Measurements from ENCODE around the gene TTC23. TPM values are rescaled to one million over a fixed set of nuclear protein-coding genes. Genes with fewer than 3 reads are reported as not detected.

The TTC23 gene
- total RNA-seq, 4 donors from 2014 or later, result 12.1 to 27.7 (median 21.5) TPM

DNA sequence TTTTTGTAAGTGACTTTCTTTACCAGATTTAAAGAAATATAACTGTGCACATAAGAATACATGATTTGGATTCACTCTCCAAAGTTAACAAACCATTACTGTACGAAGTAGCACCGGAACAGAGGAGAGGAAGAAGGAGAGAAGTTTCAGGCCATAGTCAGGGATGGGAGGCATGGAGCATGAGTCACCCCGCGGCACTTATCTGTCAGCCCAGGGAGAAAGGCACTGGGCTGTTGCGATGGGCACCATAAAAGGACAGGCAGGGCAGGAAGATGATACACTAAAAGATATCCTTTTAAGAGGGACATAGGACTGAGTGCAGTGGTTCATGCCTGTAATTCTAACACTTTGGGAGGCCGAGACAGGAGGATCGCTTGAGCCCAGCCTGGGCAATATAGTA lies 37.0 kb downstream of the TTC23 start:
- H3K27me3 ChIP-seq, result no peaks in the 10 kb centered on the region
- H3K36me3 ChIP-seq, result peaks cover 0 to 46% (median 0%) of the 10 kb centered on the region in 3 donors
- H3K27ac ChIP-seq, result peak overlapping the region in 3 of 4 donors; percentile 57 to 73 (median 66)
- 77 to 85% methylated on average over 7 of the region's 7 CpGs for WGBS, 2 donors
- TF ChIP-seq CTCF (IDR thresholded peaks at IDR 0.05) (no peak), POLR2A (IDR thresholded peaks at IDR 0.05) (no peak)
- DNase-seq, result no peak
- intact Hi-C loops (cut with DNase I), result loop anchor here (5.0 kb wide), 1 partner anchor 110 kb away; no protein-coding TSS in a partner anchor
- no peaks in the 10 kb centered on the region for H3K9me3 ChIP-seq
- H3K4me3 ChIP-seq, result no peak overlapping the region
- H3K4me1 ChIP-seq, result no peaks in the 10 kb centered on the region

- H3K4me1 ChIP-seq, result no peaks in the 10 kb centered on the region
Measured at GRCh38 chr15:99211926-99212325, 37.5 kb downstream of the TTC23 start.

GRCh38 chr15:99210334-99210733 lies 39.0 kb downstream of the TTC23 start:
- H3K27me3 ChIP-seq, result no peaks in the 10 kb centered on the region
- H3K36me3 ChIP-seq, result peaks cover 0 to 28% (median 0%) of the 10 kb centered on the region in 3 donors
- TF ChIP-seq POLR2A (IDR thresholded peaks at IDR 0.05) (no peak), CTCF (IDR thresholded peaks at IDR 0.05) (no peak)
- peak overlapping the region in 3 of 4 donors; percentile 8 to 73 (median 66) for H3K27ac ChIP-seq
- intact Hi-C loops (cut with DNase I), result loop anchor here (5.0 kb wide), 1 partner anchor 108 kb away; no protein-coding TSS in a partner anchor
- DNase-seq, result no peak
- H3K9me3 ChIP-seq, result no peaks in the 10 kb centered on the region
- H3K4me1 ChIP-seq, result no peaks in the 10 kb centered on the region
- H3K4me3 ChIP-seq, result no peak overlapping the region

More at GRCh38 chr15:99211926-99212325, 37.5 kb downstream of the TTC23 start:
- Histone ChIP-seq H3K27me3 (no peaks in the 10 kb centered on the region), H3K9me3 (no peaks in the 10 kb centered on the region), H3K36me3 (peaks cover 0 to 42% (median 0%) of the 10 kb centered on the region in 3 donors), H3K4me3 (no peak overlapping the region), H3K27ac (peak overlapping the region; percentile 16 to 73 (median 62))
- TF ChIP-seq POLR2A (IDR thresholded peaks at IDR 0.05) (no peak), CTCF (IDR thresholded peaks at IDR 0.05) (no peak)
- WGBS, 2 donors, result 74 to 90% methylated on average over 4 of the region's 4 CpGs
- intact Hi-C loops (cut with DNase I), result loop anchor here (5.0 kb wide), 1 partner anchor 110 kb away; no protein-coding TSS in a partner anchor
- DNase-seq, result no peak

DNA sequence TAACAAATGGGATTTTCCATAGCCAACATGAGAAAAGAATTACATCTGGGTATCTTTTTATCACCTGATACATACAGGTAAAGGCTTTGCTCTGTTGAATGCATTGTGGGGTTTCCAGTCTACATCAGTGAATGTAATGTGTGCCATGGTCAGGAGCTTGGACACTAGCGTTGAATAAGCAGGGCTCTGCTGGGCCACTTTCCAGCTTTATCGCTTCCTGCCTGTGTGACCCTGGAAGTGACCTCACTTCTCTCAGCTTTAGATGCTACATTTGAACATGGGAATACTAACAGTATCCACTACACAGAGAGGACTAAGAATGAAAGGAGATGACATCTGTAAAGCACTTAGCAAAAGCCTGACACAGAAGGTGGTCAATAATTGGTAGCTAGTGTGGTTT lies 40.1 kb downstream of the TTC23 start:
- peak overlapping the region in 1 of 4 donors; percentile 42 for H3K27ac ChIP-seq
- no peak overlapping the region for H3K4me3 ChIP-seq
- TF ChIP-seq CTCF (IDR thresholded peaks at IDR 0.05), result no peak
- intact Hi-C loops (cut with DNase I), result no loop called here
- no peaks in the 10 kb centered on the region for H3K9me3 ChIP-seq
- no peaks in the 10 kb centered on the region for H3K4me1 ChIP-seq
- H3K27me3 ChIP-seq, result no peaks in the 10 kb centered on the region
- no peak for DNase-seq
- peaks cover 0 to 20% (median 0%) of the 10 kb centered on the region in 3 donors for H3K36me3 ChIP-seq
- 67% methylated on average over 1 to 2 of the region's 2 CpGs for WGBS, 2 donors

DNA sequence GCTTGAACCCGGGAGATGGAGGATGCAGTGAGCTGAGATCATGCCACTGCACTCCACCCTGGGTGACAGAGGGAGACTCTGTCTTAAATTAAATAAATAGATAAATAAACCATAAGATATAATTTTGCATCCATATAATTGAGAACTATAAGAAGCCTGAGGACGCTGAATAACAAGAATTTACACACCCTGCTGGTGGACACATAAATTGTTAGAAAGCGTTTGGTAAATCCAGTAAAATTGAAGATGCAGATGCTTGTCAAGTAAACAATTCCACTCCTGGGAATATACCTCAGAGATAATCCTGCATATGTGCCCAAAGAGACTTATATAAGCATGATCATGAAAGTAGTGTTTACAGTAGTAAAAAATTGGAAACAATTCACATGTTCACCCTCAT lies 41.7 kb downstream of the TTC23 start:
- intact Hi-C loops (cut with DNase I), result no loop called here
- no peaks in the 10 kb centered on the region for H3K9me3 ChIP-seq
- no peak overlapping the region for H3K4me3 ChIP-seq
- no peaks in the 10 kb centered on the region for H3K27me3 ChIP-seq
- H3K4me1 ChIP-seq, result no peaks in the 10 kb centered on the region
- 86 to 95% methylated on average over 3 of the region's 3 CpGs for WGBS, 2 donors
- TF ChIP-seq POLR2A (IDR thresholded peaks at IDR 0.05) (no peak), CTCF (IDR thresholded peaks at IDR 0.05) (no peak)
- peaks cover 0 to 16% (median 0%) of the 10 kb centered on the region in 3 donors for H3K36me3 ChIP-seq
- H3K27ac ChIP-seq, result no peak overlapping the region
- DNase-seq, result no peak

Data from esophagus squamous epithelium (tissue), 5 donors.